HG03159 (cell line): ENCODE measurements around the gene S100A9.
"Not testable (repeated sequence)": the region's sequence is repeated elsewhere in the genome, so short reads cannot be mapped to it uniquely, and the experiment has no call there.

Experiments used
- ATAC-seq: cut with Tn5 transposase; IDR thresholded peaks from one replicate; pipeline ENCODE4 v1.9.1; 2021; ENCODE audit warnings: mild to moderate bottlenecking, moderate library complexity; ENCODE audit not compliant: unreplicated experiment

S100A9 gene

GRCh38 chr1:153404768-153405167, 47.1 kb downstream of the S100A9 start:
- no peak for ATAC-seq

- ATAC-seq: not testable (repeated sequence)
These were observed 48.4 kb downstream of the S100A9 start for GRCh38 chr1:153405825-153406599.

DNA sequence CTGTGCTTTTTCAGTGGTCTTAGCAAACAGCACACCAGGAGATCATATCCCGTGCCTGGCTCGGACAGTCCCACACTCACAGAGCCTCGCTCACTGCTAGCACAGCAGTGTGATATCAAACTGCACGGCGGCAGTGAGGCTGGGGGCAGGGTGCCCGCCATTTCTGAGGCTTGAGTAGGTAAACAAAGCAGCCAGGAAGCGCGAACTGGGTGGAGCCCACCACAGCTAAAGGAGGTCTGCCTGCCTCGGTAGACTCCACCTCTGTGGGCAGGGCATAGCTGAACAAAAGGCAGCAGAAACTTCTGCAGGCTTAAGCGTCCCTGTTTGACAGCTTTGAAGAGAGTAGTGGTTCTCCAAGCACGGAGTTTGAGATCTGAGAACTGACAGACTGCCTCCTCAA, 49.6 kb downstream of the S100A9 start:
- not testable (repeated sequence) for ATAC-seq
